ENCODE measurements around the gene PP2D1.
"Not testable (repeated sequence)": the region's sequence is repeated elsewhere in the genome, so short reads cannot be mapped to it uniquely, and the experiment has no call there.

Gene PP2D1

DNA sequence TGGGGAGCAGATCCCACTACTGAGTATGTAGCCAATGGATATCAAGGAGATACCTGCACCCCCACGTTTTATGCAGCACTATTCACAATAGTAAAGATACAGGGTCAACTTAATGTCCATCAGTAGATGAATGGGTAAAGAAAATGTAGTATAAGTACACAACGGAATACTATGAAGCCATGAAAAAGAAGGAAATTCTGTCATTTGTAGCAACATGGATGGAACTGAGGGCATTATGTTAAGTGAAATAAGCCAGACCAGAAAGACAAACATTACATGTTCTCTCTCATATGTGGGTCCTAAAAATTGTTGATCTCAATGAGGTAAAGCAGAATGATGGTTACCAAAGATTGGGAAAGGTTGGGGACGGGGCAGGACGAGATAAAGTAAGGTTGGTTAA lies 14.6 kb downstream of the PP2D1 start:
- no peak overlapping the region for H3K4me3 ChIP-seq (ENCODE audit: low read length)
- no peak for DNase-seq (ENCODE audit: low read depth, low spot score)

DNA sequence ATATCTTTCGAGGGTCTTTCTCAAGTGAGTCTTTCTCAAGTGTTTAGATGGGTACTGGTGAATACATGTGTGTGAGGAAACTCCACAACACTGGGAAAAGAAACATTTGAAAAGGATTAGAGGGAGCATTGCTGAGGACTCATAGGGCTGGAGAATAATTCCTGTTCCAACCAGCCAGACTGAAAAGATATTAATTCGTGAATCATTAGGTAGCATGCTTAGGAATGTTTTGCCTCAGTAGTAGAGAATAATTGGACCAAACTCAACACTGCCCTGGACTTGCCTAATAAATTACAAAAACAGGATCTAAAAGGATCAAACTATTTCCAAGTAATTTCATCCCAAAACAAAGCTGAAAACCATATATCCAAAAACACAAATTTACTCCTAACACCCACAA lies 17.3 kb downstream of the PP2D1 start:
- H3K4me3 ChIP-seq (ENCODE audit: low read length) = no peak overlapping the region
- no peak for DNase-seq (ENCODE audit: low read depth, low spot score)

DNA sequence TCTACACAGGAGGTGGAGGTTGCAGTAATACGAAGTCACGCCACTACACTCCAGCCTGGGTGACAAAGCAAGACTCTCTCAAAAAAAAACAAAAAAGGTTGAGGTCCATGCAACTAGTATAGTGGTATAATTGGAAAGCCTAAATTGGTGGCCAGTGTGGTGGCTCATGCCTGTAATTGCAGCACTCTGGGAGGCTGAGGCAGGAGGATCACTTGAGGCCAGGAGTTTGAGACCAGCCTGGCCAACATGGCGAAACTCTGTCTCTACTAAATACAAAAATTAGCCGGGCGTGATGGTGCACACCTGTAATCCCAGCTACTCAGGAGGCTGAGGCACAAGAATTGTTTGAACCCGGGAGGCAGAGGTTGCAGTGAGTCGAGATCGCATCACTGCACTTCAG lies 23.2 kb downstream of the PP2D1 start:
- H3K4me3 ChIP-seq (ENCODE audit: low read length); DNase-seq (ENCODE audit: low read depth, low spot score): not testable (repeated sequence)

DNA sequence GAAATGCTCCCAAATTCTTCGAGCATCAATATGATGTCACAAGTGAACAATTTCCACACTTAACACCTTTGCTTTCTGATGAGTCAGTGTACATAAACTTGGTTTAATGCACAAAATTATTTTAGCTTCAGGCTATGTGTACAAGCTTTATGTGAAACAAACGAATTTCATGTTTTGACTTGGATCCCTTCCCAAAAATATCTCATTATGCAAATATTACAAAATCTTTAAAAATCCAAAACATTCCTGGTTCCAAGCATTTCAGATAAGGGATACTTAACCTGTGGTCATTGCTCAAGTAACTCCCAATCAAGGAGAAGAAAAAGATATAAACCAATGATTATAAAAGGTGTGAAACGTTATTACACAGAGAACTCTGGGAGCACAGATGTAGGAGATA lies 40.0 kb downstream of the PP2D1 start:
- no peak for DNase-seq (ENCODE audit: low read depth, low spot score)
- H3K4me3 ChIP-seq (ENCODE audit: low read length) = no peak overlapping the region

DNA sequence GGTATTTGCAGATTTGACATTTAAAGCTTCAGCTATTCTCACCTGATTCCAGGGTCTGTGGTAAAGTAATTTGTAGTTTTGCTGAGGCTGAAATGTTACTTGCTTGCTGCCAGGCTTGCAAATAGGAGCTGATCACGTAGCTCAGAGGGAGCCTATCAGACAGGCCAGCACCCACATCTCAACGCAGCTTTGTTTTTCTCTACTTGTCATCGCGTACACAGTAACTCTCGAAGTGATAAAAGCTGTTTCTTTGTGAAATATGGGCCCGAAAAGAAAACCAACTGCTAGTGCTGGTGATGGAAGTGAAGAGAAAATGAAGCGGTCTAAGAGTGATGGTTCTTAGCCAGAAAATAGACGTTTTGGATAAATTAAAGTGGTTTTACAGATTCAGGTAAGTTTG lies 41.7 kb downstream of the PP2D1 start:
- DNase-seq (ENCODE audit: low read depth, low spot score) = no peak
- no peak overlapping the region for H3K4me3 ChIP-seq (ENCODE audit: low read length)

DNA sequence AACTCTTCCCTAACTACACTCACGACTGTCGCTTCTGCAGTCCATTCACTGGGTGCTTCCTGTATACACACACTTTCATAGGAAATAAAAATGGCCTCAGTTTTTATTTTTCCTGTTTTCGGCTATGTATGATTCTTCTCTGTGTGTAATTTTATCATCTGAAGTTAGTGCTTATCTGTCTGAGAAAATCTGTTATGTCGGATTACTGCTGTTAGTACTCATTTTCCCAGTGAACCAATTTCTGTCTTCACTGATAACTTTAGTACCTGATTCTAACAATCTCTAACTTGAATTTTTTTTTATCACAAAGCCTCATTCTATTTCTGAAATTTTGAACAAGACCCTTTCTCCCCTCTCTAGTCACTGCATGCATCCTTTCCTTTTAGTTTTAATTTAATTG lies 44.3 kb downstream of the PP2D1 start:
- no peak overlapping the region for H3K4me3 ChIP-seq (ENCODE audit: low read length)
- DNase-seq (ENCODE audit: low read depth, low spot score) = no peak

DNA sequence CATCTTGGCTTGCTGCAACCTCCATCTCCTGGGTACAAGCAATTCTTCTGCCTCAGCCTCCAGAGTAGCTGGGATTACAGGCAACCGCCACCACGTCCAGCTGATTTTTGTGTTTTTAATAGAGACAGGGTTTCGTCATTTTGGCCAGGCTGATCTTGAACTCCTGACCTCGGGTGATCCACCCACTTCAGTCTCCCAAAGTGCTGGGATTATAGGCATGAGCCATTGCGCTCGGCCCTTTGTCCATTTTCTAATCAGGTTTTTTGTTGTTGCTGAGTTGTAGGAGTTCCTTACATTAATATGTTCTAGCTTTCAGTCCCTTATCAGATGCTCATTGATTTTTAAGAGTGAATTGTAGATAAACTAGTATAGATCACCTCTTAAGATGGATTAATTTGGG lies 44.9 kb downstream of the PP2D1 start:
- no peak overlapping the region for H3K4me3 ChIP-seq (ENCODE audit: low read length)
- no peak for DNase-seq (ENCODE audit: low read depth, low spot score)

DNA sequence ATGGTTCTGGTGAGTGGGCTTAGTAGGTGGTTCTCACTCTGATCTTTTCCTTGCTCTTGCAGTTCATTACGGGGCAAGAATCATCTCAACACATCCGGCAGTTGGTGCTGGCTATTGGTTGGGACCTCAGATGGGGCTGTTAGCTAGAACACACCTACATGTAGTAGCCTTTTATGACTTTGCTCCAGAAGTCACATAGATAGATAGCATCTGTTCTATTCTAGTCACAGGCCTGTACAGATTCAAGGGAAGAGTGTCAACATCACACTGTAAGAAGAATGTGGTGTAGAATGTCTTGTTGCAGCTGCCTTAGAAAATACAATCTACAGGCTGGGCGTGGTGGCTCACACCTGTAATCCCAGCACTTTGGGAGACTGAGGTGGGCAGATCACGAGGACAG lies 50.1 kb downstream of the PP2D1 start:
- H3K4me3 ChIP-seq (ENCODE audit: low read length) = no peak overlapping the region
- no peak for DNase-seq (ENCODE audit: low read depth, low spot score)

DNA sequence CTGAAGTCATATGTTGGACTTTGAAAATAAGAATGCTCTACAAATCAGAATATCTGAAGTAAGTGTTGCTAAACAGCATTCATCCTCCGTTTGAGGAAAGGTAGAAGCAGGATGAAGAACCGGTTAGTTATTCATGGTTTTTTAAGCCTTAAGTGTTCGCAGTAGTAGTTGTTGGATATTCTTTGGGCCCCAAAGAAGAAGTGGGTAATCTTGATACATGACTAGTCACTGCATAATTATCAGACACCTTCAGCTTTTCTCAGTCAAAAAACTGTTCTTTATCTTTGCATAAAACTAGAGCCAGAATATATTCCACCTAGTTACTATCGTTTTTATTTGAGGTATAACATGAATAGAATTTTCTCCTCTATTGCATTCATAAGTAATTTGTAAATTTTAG lies 51.4 kb downstream of the PP2D1 start:
- DNase-seq (ENCODE audit: low read depth, low spot score) = no peak
- H3K4me3 ChIP-seq (ENCODE audit: low read length) = no peak overlapping the region

DNA sequence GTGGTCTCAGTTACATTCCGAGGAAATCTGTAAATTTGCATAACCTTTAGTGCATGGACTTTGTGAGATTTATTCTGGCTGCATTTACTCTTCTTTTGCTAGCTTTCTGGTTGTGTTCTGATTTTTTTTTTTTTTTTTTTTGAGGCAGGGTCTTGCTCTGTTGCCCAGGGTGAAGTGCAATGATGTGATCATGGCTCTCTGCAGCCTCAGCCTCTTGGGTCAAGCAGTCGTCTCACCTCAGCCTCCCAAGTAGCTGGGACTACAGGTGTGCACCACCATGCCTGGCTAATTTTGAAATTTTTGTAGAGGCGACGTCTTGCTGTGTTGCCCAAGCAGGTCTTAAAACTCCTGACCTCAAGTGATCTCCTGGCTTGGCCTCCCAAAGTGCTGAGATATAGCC lies 52.6 kb downstream of the PP2D1 start:
- DNase-seq (ENCODE audit: low read depth, low spot score) = no peak
- no peak overlapping the region for H3K4me3 ChIP-seq (ENCODE audit: low read length)

DNA sequence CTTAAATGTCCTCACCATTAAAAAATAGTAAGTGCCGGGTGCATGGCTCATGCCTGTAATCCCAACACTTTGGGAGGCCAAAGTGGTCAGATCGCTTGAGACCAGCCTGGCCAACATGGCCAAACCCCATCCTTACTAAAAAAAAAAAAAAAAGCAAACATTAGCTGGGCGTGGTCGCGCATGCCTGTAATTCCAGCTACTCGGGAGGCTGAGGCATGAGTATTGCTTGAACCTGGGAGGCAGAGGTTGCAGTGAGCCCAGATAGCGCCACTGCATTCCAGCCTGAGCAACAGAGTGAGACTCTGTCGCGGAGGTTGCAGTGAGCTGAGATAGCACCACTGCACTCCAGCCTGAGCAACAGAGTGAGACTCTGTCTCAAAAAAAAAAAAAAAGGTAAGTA lies 54.7 kb downstream of the PP2D1 start:
- H3K4me3 ChIP-seq (ENCODE audit: low read length); DNase-seq (ENCODE audit: low read depth, low spot score): not testable (repeated sequence)

DNA sequence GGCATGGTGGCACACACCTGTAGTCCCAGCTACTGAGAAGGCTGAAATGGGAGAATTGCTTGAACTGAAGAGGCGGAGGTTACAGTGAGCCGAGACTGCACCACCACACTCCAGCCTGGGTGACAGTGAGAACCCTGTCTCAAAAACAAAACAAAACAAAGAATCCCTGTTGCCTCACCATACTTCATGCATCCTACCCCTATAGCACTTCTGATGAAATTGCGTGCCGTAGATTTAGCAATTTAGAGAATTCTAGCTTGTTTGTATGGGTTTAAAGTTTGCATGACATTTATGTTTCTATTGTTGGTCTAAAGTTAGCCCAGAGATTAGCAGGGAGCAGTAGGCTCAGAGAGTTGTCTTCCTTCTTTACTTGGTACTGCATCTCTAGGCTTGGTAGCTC lies 57.4 kb downstream of the PP2D1 start:
- no peak for DNase-seq (ENCODE audit: low read depth, low spot score)
- no peak overlapping the region for H3K4me3 ChIP-seq (ENCODE audit: low read length)

DNA sequence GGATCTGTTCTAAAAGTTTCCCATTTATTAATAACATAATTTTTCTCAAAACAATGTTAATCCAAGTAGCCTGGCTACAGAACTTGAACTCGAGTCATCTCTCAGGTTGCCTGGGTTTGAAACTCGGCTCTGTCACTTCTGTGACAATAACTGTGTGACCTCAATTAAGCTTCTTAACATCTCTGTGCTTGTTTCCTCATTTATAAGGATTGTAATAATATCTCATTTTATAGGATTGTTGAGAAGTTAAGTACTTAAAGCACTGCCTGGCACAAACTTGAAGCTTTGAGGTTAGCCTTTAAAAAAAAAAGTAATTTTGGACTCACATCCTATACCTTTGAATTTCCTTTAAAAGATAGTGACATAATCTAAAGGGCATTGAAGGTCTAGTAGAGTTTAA lies 61.7 kb downstream of the PP2D1 start:
- no peak overlapping the region for H3K4me3 ChIP-seq (ENCODE audit: low read length)
- DNase-seq (ENCODE audit: low read depth, low spot score) = no peak

DNA sequence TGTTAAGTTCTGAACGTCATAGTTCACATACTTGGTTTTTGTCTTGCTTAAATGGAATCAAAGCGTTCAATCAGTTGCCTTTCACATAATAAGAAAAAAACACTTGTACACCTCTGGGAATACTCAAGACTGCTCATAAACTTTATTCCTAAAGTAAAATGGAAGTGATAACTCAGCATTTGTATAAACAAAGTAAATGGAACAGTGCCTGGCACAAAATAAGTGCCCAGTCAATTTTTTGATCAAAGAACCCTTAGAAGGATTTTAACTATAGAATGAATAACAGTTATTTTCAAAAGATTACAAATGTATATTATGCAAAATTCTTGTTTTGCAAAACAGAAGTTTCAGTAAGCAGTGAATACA lies 63.9 kb downstream of the PP2D1 start:
- H3K4me3 ChIP-seq (ENCODE audit: low read length) = peak overlapping the region; percentile 76
- no peak for DNase-seq (ENCODE audit: low read depth, low spot score)

DNA sequence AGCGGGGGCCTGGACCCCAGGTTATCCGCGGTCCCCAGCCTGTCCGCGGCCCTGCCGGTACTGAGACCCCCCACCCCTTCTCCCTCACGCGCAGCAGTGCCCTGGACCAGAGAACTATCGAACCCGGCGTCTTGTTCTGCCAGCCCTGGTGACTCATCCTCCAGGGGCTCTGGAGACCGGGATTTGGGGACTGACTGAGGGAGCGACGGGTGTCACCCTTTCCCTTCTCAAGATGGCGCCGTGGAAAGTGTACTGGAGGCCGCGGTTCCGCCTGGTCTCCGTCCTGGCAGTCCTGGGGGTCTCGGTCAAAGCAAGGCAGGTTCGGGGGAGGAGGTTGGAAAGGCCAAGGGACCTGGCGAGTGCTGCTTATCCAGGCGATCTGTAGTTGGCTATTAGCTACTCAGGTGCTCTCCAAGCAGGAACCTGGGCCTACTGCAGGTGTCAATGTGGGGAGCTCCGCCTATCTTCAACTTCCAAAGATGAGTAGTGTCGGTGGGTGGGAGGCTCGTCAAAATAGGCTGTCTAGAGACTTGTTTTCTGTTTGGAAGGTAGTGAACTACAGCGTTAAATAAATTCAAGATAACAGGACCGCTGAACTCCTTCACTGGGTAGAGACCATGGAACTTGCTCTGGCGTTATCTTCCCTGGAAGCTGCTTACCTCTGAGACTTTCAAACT lies 64.4 kb downstream of the PP2D1 start:
- no peak for DNase-seq (ENCODE audit: low read depth, low spot score)
- peak overlapping the region; percentile 76 for H3K4me3 ChIP-seq (ENCODE audit: low read length)

DNA sequence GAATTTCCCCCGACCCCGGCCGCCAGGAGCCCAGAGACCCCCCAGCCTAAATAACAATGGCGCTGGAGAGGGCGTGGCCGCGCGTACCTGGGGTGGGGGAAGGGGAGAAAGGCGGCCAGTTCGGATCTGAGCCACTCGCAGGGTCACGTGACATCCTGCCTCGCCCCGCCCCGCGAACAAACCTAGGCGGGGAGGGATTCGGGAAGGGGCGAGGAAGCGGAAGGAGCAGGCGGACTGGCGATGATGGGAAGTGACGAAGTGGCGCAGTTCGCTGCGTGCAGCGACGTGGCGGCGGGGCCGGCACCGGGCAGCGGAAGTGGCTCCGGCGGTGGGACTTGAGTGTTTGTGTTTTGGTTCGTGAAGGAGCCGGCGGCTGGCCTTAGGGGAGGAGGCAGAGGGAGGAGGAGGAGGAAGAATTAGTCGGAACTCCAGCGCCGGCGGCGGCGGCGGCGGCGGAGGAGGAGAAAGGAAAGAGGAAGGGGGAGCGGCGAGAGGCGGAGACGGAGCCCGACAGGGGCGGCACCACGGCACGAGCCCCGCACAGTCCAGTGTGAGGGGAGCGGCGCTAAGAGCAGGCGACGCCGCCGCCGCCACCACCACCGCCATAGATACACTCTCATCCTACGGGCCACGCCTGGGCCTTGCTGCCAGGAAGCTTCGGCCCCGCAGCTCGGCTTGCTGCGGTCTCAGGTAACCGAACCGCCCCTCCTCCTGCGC lies 65.1 kb downstream of the PP2D1 start, which contains the start of gene RAB5A:
Gene RAB5A (plus strand): TSS at position 266 of the 717 bp plus-strand sequence. CDS start 3,802 bp downstream, outside the sequence.
- peak; percentile 96 for DNase-seq (ENCODE audit: low read depth, low spot score)
- H3K4me3 ChIP-seq (ENCODE audit: low read length) = peak within 1 kb of the TSS; percentile 76

DNA sequence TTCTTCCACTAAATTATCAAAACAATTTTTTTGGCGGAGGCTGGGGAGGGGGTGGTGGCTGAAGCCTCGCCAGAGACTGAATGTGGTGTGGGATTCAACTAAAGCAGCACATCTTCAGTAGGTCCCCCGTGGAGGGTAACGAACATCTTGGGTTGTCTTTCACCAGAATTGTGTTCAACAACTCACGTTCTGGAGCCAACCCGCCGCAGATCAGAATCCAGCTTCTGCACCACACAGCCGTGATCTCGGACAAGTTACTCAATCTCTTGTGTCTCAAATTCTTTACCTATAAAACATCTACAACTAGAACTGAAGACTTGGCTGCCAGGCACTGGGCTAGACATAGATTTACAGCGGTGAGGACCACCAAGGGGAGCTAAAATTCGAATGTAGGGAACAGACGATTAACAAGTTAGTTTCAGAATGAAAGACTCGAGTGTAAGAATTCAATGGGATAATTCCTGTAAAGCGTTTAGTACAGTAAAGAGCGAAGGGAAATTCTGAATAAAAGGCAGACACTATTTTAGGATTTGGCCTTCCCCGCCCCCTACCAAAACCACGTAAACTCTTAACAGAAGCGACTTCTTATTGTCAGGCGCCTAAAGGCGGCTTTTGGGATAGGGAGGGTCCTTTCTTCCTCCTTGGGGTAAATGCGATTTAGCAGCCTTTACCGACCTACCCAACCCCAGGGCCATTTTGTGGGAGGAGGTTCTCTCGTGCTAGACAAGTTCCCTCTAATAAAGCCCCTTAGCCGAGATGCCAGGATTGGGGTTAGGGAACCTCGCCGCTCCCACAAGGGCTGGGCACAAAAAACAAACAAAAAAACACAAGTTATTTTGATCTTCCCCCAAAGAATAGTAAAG lies 65.9 kb downstream of the PP2D1 start:
- no peak for DNase-seq (ENCODE audit: low read depth, low spot score)
- peak overlapping the region; percentile 76 for H3K4me3 ChIP-seq (ENCODE audit: low read length)

DNA sequence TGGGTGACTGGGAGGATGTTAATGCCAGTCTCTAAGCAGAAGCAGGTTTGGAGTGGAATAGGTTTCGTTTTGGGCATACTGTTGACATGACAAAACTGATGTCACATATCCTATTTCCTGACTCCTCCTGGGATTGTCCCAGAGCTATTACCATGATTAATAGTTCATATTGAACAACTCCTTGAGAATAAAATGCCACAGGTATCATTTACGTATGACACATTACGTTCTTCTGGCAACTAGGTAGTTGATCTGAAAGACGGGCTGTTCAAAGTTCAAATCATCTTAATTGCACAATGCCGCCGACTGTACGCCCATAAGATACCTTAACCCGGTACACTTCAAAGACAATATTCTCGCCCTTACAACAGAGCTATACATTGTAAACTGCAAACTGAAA lies 66.5 kb downstream of the PP2D1 start:
- no peak overlapping the region for H3K4me3 ChIP-seq (ENCODE audit: low read length)

DNA sequence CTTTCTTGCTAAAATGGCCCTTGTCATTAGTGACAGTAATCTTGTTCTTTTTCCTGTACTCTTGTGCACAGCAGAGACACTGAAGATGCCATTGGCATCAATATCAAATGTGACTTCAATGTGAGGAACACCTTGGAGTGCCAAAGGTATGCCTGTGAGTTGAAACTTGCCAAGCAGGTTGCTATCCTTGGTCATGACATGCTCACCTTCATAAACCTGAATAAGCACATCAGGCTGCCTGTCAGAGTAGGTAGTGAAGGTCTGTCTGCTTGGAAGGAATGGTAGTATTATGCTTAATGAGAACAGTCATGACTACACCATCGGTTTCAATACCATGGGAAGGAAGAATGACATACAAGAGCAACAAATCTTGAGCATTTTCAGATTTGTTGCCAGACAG lies 71.4 kb downstream of the PP2D1 start:
- no peak overlapping the region for H3K4me3 ChIP-seq (ENCODE audit: low read length)
- DNase-seq (ENCODE audit: low read depth, low spot score) = no peak

More for the DNA sequence above, 66.5 kb downstream of the PP2D1 start:
- DNase-seq (ENCODE audit: low read depth, low spot score) = no peak

DNA sequence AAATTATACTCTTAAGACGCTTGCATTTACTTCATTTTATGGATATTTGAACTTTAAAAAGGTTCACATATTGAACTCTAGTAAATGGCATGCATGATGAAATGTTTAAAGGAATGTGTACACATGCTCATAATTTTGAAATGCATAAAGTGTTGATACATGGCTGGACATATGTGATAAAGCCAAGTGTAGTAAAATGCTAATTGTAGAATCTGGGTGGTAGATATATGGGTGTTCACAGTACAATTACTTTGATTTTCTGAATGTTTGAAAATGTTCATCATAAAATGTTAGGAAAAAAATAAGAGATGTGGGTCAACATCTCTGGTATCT lies 73.8 kb downstream of the PP2D1 start:
- no peak for DNase-seq (ENCODE audit: low read depth, low spot score)
- H3K4me3 ChIP-seq (ENCODE audit: low read length) = no peak overlapping the region
